ENCODE measurements around the gene PMPCA. TPM values are rescaled to one million over a fixed set of nuclear protein-coding genes. Genes with fewer than 3 reads are reported as not detected.

PMPCA gene
- total RNA-seq, 1 donor from 2014 or later = 51.2 TPM

DNA sequence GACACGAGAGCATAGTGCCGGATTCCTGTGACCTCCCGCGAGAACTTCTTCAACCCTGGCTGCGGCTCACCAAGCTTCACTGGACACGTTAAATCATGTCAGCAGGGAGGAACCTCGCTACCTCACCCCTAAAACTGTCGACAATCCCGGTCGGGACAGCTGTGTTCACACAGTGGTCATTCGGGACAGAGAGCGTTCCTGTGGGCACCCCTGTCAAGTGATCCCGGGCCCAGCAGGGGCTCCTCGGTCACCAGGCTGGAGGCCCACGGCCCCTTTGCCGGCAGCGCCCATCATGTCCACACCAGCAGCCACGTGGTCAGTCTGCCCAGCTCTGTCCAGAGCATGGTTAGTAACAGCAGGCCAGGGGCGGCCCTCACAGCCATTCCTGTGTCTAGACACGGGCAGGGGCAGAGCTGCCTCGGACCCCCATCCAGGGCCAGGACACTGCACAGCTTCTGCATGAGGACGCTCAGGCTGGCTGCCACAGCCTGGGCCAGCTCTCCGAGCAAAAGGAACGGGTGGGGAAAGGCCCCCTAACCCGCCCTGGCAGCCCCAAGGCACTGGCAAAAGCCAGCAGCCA lies 25.7 kb downstream of the PMPCA start:
- DNase-seq (ENCODE audit: low spot score) = no peak

DNA sequence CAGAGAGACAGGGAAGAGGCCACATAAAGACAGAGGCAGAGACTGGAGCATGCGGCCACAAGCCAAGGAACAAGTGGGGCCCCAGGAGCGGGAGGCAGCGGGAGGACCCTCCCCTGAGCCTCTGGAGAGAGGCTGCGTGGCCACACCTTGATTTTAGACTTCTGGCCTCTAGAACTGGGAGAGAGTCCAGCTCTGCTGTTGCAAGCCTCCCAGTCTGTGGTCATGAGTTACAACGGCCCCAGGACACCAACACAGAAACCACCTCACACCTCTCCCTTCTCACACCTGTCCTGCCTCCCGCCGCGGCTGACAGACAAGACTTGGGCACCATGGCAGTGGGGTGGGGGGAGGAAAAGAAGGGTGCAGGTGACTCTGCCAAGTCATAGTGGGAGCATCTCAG lies 27.0 kb downstream of the PMPCA start:
- no peak for DNase-seq (ENCODE audit: low spot score)

DNA sequence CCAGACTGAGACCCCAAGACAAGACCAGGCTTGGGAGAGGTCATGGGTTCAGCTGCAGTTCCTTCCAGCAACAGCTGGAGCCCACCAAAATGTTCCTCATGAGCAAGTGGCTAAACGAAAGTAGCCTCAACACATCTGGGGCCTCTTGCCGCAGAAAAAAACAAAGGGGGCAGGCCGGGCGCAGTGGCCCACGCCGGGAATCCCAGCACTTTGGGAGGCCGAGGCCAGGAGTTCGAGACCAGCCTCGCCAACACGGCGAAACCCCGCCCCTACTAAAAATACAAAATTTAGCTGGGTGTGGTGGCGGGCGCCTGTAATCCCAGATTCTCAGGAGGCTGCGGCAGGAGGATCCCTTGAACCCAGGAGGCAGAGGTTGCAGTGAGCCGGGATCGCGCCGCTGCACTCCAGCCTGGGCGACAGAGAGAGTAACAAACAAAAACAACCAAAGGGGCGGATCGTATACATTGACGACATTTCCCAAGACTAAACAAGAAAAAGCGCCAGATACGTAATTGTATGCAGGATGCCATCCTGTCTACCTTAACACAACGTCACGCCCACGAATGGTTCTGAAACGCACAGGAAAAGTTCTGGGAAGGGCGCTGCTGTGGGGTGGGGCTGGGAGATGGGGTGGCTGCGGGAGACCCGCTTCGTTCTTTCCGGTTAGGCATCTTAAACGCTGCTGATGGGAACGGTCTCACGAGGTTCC lies 27.5 kb downstream of the PMPCA start:
- no peak for DNase-seq (ENCODE audit: low spot score)

DNA sequence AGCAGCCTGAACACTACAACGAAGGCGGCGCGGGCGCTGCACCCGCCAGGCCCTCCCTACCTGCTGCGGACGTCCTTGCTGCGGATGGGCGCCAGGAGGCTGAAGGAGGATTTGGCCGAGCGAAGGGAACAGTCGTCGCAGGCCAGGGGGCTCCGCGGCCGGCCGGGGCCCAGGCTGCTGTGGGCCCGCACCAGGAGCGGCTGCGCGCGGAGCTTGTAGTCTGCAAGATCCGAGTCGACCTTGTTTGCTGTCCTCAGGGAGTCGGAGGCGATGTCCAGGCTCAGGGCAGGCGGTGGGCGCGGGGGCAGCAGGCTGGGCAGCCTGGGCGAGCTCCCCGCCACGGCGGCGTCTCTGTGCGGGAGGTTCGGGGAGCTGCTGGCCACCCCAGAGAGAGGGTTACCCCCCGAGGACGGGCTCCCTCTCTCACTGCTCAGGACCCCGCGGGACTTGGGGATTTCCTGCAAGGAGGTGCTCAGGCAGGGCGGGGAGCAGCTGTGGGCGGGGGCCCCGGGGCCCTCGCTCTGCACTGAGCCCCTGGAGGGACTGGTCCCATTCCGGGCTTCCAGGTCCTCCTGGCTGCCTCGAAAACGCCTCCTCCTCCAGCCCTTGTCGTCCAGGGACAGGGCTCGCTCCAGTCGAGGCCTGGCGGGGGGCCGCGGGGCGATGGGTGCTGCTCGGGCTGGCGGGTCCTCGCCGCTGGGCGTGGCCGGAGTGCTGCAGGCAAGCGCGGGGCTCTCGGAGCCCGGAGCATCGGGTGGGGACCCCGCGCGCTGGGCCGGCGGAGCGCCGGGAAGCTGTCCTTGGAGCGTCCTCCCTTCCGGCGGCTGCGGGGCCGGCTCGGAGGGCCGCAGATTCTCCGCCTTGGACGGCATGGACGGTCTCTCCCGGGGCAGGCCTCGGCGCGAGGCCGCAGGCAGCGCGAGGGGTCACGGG lies 28.4 kb downstream of the PMPCA start:
- no peak for DNase-seq (ENCODE audit: low spot score)

DNA sequence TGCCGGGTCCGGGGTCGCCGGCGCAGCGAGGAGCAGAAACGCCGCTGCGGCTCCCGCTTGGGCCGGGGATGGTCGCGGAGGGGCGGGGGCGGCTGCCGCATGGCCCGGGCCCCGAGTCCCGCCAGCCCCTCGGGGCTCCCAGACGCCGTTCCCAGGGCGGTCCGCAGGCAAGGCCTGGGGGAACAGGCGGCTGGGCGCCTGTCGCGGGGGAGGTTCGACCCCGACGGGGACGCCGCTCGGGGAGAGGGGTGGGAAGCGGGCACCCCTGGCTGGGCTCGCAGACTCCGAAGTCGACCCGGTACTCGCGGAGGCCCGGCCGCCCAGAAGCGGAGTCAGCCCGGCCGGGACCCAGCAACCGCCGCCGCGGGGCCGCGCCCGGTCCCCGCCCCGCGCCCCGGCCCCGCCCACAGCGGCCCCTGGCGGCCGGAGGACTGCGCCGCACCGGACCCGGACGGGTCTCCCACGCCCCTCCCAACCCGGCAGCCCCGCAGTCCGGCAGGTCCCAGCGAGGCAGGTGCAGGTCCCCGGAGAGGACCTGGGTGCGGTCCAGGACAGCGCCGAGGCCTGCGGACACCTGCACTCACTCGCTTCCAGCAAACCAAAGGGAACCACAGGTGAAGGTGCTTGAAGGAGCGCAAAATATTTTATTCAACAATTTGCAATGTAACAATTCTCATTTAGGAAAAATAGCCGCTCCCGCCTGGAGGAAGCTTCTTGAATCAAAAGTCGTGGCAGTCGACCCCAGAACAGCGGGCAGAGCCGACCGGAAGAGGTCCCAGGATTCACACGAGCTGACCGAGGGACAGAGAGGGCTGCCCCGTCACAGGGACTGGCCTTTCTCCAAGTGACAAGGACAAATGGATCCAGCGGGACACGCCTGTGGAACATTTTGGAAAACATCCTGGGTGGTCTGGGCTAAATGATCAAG lies 29.3 kb downstream of the PMPCA start, which contains the start of gene INPP5E:
INPP5E (minus strand) TSS at position 365 of the 928 bp plus-strand sequence. CDS start 426 bp downstream, outside the sequence.
- peak; percentile 66 for DNase-seq (ENCODE audit: low spot score)

DNA sequence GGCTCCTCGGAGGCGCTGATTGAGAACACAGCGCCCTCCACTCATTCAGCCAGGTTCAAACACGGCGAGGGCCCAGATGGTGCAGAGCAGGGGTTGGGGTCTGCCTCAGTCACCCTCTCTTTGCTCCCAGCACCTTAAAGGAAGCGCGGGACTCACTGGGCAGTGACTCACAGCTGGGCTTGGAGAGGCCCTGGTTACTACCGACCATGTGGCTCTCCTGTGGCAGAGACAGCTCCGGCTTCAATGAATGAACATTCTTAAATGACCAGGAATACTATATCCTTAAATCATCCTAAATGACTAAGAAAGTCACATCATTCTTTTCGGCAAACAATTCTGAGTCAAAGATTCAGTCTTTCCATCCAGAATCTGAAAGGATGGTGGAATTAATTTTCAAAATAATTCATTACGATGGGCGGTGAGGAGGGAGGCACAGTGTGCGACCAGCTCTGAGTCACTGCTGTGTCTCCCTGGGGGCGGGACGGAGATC lies 30.8 kb downstream of the PMPCA start:
- DNase-seq (ENCODE audit: low spot score) = no peak

DNA sequence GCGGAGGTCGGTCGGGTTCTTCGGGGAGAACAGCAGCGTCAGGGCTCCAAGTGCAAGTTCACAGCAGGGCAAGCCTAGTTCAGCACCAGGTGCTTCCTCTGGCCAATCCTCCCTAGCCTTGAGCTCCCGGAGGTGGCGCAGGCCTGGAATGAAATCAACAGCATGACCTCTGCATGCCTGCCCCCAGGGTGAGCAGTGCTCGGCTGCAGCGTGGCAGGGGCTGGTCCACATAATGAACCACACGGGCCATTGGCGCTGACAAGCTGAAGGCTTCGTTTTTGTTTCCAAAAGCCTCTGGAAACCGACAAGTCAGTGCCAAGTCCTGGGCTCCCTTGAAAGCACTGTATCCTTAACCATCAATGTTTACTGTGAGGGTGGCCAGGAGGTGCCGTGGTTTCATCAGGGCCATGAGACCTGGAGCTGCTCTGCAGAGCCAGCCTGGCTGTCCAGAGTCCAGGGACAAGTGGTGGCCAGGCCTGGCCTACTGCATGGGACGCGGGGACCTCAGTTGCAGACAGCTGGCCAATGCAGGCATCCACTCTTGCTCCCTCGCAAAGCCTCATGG lies 31.3 kb downstream of the PMPCA start:
- DNase-seq (ENCODE audit: low spot score) = no peak

DNA sequence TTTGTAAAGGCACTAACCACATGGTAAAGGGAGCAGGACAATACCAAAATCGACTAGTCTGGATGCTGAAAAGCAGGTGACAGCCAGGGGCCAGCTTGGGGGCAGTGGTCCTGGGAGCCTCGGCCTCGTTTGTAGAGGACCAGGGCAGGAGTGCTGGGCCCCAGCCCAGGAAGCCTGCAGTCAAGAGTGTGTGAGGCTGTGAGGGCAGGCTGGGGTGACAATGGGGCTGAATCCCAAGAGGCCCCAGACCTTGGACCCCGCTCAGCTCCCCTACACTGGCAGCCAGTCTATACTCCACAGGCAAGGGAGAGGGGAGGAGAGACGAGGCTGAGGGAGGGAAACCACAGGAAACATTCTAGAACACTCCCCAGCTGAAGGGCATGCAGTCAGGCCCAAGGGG lies 31.8 kb downstream of the PMPCA start:
- DNase-seq (ENCODE audit: low spot score) = no peak

DNA sequence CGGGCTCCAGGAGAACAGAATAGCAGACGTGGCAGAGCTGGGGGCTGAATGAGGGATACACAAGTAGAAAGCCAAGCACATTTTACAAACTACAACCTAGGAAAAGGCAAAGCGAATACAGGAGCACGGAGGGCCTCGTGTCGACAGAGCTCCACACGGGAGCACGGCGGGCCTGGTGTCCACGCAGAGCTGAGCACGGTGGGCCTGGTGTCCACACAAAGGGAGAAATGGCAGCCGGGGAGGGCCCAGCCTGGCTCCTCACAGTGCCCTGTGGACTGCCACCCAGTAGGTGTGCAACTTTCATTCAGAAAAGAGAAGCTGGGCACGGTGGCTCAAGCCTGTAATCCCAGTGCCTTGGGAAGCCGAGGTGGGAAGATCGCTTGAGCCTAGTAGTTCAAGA lies 32.6 kb downstream of the PMPCA start:
- no peak for DNase-seq (ENCODE audit: low spot score)

DNA sequence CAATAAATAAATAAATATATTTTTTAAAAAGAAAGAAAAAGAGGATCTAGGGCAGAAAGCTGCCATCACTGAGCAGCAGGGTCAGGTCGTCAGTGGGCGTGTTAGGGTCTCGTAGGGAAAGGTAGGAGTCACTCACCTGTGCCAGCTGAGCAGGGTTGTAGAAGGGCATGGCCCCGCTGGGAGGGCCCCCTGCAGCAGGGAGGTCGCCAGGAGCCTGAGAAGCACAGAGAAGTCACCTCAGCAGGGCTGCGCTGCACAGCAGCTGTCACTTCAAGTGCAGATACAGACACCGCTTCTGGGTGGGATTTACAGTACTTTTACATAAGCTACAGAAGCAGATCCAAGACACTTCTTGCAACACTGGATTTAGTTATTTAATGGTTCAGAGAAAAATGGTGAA lies 33.2 kb downstream of the PMPCA start:
- no peak for DNase-seq (ENCODE audit: low spot score)

DNA sequence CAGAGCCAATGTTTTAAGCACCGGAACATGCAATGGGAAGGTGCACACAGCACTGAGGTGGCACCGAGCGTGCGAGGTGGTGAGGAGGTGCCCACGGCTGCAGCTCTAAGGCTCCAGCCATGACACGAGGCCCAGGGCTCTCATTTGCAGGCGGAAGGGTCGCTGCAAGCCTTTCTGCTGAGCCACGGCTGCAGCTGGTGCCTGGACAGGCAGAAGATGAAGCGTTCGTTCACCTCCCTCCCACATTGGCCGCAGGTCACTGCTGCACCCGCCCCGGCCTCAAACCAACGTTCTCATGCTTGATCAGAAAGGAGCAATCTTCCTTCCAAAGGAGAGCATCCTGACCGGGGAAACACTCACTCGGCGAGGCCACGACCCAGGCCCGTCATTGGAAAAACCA lies 33.6 kb downstream of the PMPCA start:
- DNase-seq (ENCODE audit: low spot score) = no peak

DNA sequence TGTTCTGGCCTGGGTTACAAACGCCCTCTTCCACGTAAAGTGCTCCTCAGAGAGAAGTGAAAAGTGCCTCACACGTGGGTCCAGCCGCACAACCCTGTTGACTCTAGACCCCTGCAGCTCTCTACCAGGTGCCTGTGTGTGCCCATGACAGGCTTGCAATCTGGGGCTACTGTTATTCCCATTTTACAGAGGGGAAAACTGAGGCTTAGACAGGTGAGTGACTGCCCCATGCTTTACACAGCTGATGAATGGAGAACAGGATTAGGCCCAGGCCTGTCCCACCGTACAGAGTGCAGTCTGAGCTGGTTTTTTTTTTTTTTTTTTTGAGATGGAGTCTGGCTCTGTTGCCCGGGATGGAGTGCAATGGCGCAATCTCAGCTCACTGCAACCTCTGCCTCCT lies 35.3 kb downstream of the PMPCA start:
- DNase-seq (ENCODE audit: low spot score) = no peak

DNA sequence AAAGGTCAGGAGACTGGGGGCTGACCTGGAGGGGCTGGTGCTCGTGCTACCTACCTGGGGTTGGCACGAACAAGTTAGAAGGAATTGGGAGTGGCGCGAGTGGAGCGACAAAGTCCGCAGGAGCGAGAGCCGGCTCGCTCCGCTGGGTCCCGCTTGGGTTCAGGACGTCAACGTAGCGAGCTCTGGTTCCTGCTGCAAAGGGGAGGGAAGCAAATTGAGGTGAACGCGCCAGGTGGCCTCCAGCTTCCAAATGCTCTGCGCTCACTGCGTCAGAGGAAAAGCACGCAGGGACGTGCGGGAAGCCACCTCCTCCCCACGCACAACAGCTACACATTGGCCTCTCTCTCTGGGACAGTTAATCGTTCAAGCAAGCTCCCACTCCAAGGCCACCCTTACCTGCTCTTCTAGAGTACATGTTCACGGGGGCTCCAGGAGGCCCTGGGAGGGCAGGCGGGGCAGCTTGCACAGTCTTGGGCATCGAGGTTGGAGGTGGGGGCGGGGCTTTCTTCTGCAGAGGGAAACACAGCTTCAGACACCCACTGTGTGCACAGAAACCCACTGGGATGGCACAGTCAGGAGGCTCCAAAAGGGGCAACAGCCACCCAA lies 36.8 kb downstream of the PMPCA start:
- no peak for DNase-seq (ENCODE audit: low spot score)

DNA sequence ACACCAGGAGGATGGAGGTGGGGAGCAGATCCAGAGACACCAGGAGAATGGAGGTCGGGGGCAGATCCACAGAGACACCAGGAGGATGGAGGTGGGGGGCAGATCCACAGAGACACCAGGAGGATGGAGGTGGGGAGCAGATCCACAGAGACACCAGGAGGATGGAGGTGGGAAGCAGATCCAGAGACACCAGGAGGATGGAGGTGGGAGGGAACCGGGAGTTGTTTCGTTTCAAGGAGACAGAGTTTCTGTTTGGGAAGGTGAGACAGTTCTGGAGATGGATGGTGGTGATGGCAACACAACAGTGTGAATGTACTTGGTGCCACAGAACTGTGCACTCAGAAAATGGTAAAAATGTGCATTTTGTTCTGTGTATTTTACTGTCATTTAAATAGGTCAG lies 38.2 kb downstream of the PMPCA start:
- DNase-seq (ENCODE audit: low spot score) = no peak

DNA sequence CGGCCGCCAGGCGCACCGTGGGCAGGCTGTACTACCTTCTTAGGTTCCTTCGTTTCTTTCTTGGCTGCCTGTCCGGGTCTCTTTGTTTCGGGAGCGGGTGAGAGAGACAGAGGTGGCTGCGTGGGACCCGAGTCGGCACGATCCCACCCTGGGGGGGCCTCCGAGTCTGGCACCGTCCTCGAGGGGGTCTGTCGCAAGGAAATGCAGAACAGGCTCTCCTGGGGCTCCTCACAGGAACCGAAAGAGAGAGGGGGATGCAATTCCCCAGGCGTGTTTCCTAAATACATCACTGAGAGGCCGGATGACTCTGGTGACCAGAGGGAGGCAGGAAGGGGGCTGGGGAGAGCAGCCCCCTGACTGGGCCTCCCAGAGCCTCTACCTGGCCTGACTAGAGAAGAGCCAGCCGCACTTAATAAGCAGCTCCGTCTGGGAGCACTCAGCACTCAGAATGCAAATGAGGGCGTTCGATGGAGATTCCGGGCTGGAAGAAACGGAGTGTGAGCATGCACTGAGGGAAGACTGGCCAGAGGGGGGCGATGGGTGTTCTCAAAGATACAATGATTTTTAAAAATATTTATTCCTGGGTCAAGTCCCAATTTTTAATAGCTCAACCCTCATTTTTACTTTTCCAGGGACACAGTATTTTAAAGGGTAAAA lies 40.9 kb downstream of the PMPCA start:
- DNase-seq (ENCODE audit: low spot score) = no peak

DNA sequence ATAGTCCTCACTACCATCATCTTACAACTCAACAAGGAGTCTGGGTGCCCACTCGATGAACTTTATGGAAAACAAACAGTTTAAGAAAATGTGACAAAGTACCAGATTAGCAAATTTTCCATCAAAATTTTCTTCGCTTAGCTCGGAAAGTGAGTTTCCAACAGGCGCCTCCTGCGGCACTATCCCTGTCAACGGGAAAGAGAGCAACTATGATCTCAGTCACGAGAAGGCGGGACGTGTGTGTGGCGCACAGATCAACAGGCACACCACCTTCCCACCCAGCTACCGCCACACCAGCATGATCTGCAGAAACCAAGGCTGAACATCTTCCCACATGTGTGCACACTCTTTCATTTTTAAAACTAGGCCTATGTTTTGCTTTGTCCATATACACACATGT lies 42.9 kb downstream of the PMPCA start:
- no peak for DNase-seq (ENCODE audit: low spot score)

DNA sequence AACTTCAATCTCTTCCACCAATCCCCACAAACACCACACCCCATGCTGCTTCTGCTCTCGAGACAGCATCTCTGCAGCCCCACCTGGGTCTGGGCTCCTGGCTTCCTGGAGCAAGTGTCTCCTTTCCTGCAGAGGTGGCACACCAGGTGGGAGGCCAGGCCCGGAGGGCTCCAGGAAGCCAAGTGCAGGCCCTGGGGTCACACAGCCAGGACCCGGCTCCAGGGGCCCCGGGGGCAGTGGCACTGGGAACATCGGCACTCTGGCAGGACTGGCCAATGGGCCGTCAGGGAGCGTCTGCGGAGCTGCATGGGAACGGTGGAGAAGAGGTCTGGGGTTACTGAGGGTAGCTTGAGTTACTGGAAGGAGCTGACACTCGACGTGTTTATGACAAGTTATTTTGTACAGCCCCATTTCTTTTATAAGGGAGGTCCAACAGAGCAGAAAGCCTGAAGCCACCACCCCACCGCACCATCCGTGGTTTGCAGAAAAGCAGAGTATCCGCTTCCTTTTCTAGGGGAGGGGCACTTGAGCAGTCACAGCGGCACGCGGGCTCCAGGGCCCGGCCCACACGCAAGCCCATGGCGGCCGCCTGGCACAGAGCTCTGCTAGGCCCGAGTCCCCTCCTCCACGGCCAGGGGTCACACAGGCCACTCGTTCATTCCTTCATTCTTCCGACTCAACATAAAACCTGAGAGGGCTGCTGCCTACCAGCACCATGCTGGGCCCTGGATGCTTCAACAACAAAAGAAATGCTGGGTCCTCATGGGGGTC lies 43.8 kb downstream of the PMPCA start:
- DNase-seq (ENCODE audit: low spot score) = no peak

DNA sequence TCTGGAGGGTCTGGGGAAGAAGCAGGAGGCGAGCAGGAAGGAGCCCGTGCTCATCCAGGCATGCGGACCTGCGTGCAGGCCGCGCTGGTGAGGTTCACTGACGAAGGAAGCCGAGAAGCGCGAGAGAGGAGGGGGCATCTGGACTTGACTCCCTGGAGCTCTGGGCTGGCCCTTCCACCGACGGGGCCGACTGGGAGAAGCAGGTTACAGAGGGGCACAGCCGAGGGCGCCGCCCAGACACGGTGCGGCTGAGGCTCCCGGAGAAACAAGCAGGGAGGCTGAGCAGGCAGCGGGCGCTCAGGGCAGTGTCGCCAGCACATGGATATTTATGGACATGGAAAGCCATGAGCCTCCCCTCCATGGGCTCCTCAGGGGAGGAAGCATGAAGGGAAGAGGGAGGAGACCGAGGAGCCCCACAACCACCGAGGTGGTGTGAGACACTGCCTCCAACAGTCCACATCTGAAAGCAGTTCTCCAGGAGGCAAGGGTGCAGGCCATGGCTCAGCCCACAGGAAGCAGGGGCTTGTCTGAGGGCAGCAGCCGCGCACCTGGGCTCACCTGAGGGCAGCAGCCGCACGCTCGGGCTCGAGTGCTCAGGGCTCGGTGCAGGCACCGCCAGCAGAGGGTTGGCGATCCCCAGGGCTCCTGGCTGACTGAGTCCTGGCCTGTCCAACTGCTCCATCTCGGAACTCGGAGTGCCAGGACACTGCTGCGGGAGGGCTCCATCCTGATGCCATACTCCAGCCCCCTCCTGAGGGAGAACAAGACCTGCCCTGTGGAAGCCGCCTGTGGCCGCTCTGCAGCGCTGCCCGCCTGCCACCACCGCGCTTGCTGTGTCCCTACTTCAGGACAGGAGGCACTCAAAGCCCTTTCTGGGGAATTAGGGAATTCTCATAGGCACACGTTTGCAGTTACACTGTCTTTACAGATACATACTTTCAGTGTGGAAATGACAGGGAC lies 44.9 kb downstream of the PMPCA start:
- DNase-seq (ENCODE audit: low spot score) = no peak

Measured in ureter (tissue), 1 donor.